Adrenal gland (tissue), 12 donors: ENCODE measurements around the gene NBAS. TPM values are rescaled to one million over a fixed set of nuclear protein-coding genes. Genes with fewer than 3 reads are reported as not detected.

ENCODE experiments used
- DNase-seq, 7 donors: peaks; one replicate each; pipeline ENCODE4 v3.0.0-alpha.2; 2019 to 2020
- H3K27ac ChIP-seq, 5 donors: fragments of 200-600 bp; sonication (generic) in 4 of 5; 1 replicate in 3 of 5; 2 replicates in 2 of 5; pipeline versions ENCODE4 v1.5.1 to v1.8.0; 2016 to 2020; ENCODE audit warnings: mild to moderate bottlenecking in 1 of 5
- H3K27me3 ChIP-seq: fragments of 200-600 bp; 2 replicates; pipeline ENCODE4 v1.8.0; 2021
- H3K36me3 ChIP-seq, 2 donors: fragments of 200-600 bp; replicated peaks in 1 of 2; 1 replicate in 1 of 2; 2 replicates in 1 of 2; pipeline versions ENCODE4 v1.5.1 to v1.8.0; 2018 to 2022
- H3K4me1 ChIP-seq, 2 donors: fragments of 200-600 bp; replicated peaks in 1 of 2; 1 replicate in 1 of 2; 2 replicates in 1 of 2; pipeline versions ENCODE4 v1.5.1 to v1.8.0; 2018 to 2021
- H3K4me3 ChIP-seq, 4 donors: fragments of 200-600 bp; sonication (generic) in 3 of 4; one replicate each; pipeline ENCODE4 v1.5.1; 2016 to 2018
- H3K9me3 ChIP-seq, 3 donors: fragments of 200-600 bp; sonication (generic) in 1 of 3; replicated peaks in 1 of 3; 1 replicate in 2 of 3; 2 replicates in 1 of 3; pipeline versions ENCODE4 v1.5.1 to v1.8.0; 2016 to 2021
- CTCF ChIP-seq, 6 experiments: fragments of 450-650 bp in 4 of 6; fragments of 200-600 bp in 2 of 6; sonication (generic) in 1 of 6; IDR thresholded peaks; 1 replicate in 5 of 6; 2 replicates in 1 of 6; pipeline versions ENCODE4 v1.5.1 to v1.8.0; 2016 to 2021; ENCODE audit warnings: antibody characterized with exemption in 6 of 6, mild to moderate bottlenecking in 2 of 6, moderate library complexity in 1 of 6
- POLR2A ChIP-seq, 2 donors: fragments of 450-650 bp; IDR thresholded peaks; one replicate each; pipeline ENCODE4 v1.6.1; 2017; ENCODE audit warnings: antibody characterized with exemption in 2 of 2, mild to moderate bottlenecking in 2 of 2, moderate library complexity in 1 of 2
- WGBS, 4 donors: extraction: QIAGEN DNeasy Blood & Tissue Kit in 2 of 4; methylation state at CpG; one replicate each; pipeline versions ENCODE4 v1.1.5 to v1.1.7; 2013 to 2017; 5-methylcytosine and 5-hydroxymethylcytosine counted together
- intact Hi-C, 2 donors: fragments of 100-400 bp; cut with DNase I; formaldehyde crosslinking; loops; one replicate each; pipeline versions ENCODE4 v1.14.1 to v1.15.0; 2022 to 2023
- polyA plus RNA-seq, 3 donors: library from polyadenylated mRNA; stranded (reverse); fragments of 200-250 nt in 2 of 3; fragments of 350-450 nt in 1 of 3; fragmentation: Illumina TruSeq in 1 of 3; extraction: RNeasy Lipid Tissue Mini Kit (QIAGEN cat#74804) in 1 of 3; gene quantifications; one replicate each; pipeline ENCODE4 v1.2.3, GENCODE V29; 2013 to 2014
- total RNA-seq, 9 donors: library from RNA; depleted of rRNA in 4 of 9; stranded (reverse); fragments of >200 nt in 4 of 9; fragments of 120-200 nt in 1 of 9; fragmentation: NEBNext Ultra II Directional in 1 of 9; extraction: Animal tissue kit (Norgen Biotek cat#: 25700) in 1 of 9; gene quantifications; one replicate each; pipeline versions ENCODE4 v1.1.0 to v1.2.4, GENCODE V29; 2013 to 2023
- donor health status: healthy with polysubstance abuse.
- donor health status: Bipolar disorder and iron deficiency.
- donor health status: DM: yes; HTN: yes; CAD: no.
- donor health status: DM: no; HTN: no; CAD: no.
- donor health status: DM: no; HTN: no; CAD: no.
- donor health status: DM: yes; HTN: yes; CAD: no.

Gene NBAS
- total and polyA plus RNA-seq, 12 donors: 22.0 to 62.4 (median 46.2) TPM

GRCh38 chr2:15363734-15364133 is 197.4 kb downstream of the NBAS start:
- WGBS, 4 donors: 94 to 97% (median 96%) methylated on average over 3 of the region's 3 CpGs
- no peak overlapping the region for H3K27ac ChIP-seq
- no peaks in the 10 kb centered on the region for H3K27me3 ChIP-seq
- intact Hi-C loops: no loop called here
- H3K4me1 ChIP-seq: peaks cover 0 to 4% of the 10 kb centered on the region in 2 donors
- H3K9me3 ChIP-seq: no peaks in the 10 kb centered on the region
- H3K36me3 ChIP-seq: no peaks in the 10 kb centered on the region
- no peak for TF ChIP-seq CTCF (IDR thresholded peaks at IDR 0.05)
- TF ChIP-seq POLR2A (IDR thresholded peaks at IDR 0.05): no peak
- DNase-seq: no peak
- no peak overlapping the region for H3K4me3 ChIP-seq

- TF ChIP-seq POLR2A (IDR thresholded peaks at IDR 0.05) (no peak), CTCF (IDR thresholded peaks at IDR 0.05) (no peak)
Observed at GRCh38 chr2:15363142-15363541, 198.0 kb downstream of the NBAS start.

DNA sequence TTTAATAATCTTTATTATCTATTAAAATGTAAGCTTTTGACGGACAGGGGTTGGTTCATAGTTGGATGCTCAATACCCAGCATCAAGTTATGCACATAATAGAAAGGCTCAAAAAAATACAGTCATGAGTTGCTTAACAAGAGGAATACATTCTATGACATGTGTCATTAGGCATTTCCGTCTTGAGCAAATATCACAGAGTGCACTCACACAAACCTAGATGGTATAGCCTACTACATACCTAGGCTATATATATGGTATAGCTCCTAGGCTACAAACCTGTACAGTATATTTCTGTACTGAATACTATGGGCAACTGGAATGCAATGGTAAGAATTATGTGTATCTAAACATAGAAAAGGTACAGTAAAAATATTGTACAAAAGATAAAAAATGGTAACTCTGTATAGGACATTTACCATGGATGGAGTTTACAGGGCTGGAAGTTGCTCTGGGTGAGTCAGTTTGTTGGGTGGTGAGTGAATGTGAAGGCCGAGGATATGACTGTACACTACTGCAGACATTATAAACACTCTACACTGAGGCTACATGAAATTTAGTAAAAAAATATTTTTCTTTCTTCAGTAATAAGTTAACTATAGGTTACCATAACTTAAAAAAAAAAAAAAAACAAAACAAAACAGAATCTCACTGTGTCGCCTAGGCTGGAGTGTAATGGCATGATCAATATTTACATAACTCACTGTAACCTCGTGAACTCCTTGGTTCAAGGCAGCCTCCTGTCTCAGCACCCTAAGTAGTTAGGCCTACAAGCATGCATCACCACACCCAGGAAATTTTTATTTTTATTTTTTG is 201.2 kb downstream of the NBAS start:
- H3K27ac ChIP-seq: no peak overlapping the region
- H3K4me3 ChIP-seq: no peak overlapping the region
- TF ChIP-seq POLR2A (IDR thresholded peaks at IDR 0.05) (no peak), CTCF (IDR thresholded peaks at IDR 0.05) (no peak)
- peaks cover 2 to 4% of the 10 kb centered on the region in 2 donors for H3K4me1 ChIP-seq
- peak in 2 of 7 donors; percentile 23 to 38 for DNase-seq
- 65 to 76% (median 75%) methylated on average over 5 of the region's 5 CpGs for WGBS, 4 donors
- H3K36me3 ChIP-seq: no peaks in the 10 kb centered on the region
- no peaks in the 10 kb centered on the region for H3K9me3 ChIP-seq
- intact Hi-C loops: no loop called here
- H3K27me3 ChIP-seq: no peaks in the 10 kb centered on the region

More at GRCh38 chr2:15363142-15363541, 198.0 kb downstream of the NBAS start:
- Histone ChIP-seq H3K4me3 (no peak overlapping the region), H3K4me1 (peaks cover 0 to 4% of the 10 kb centered on the region in 2 donors), H3K9me3 (no peaks in the 10 kb centered on the region), H3K27me3 (no peaks in the 10 kb centered on the region), H3K27ac (no peak overlapping the region), H3K36me3 (no peaks in the 10 kb centered on the region)
- intact Hi-C loops: no loop called here
- no peak for DNase-seq

- intact Hi-C loops: no loop called here
- WGBS, 4 donors: 83 to 89% (median 85%) methylated on average over 5 of the region's 5 CpGs
- Histone ChIP-seq H3K9me3 (no peaks in the 10 kb centered on the region), H3K4me3 (no peak overlapping the region), H3K27ac (no peak overlapping the region), H3K36me3 (no peaks in the 10 kb centered on the region), H3K27me3 (no peaks in the 10 kb centered on the region), H3K4me1 (peaks cover 9 to 20% of the 10 kb centered on the region in 2 donors)
- DNase-seq: no peak
- no peak for TF ChIP-seq POLR2A (IDR thresholded peaks at IDR 0.05)
- TF ChIP-seq CTCF (IDR thresholded peaks at IDR 0.05): no peak
Observed at GRCh38 chr2:15357922-15358321, 203.2 kb downstream of the NBAS start.
